ENCODE data around the gene SLC25A21. TPM values are rescaled to one million over a fixed set of nuclear protein-coding genes. Genes with fewer than 3 reads are reported as not detected.

SLC25A21 gene
- total and polyA plus RNA-seq, 7 donors = 0.13 to 1.5 (median 1.1) TPM; not detected in 2

GRCh38 chr14:36768638-36769337 is 403.6 kb downstream of the SLC25A21 start:
- TF ChIP-seq POLR2AphosphoS5 (IDR thresholded peaks at IDR 0.05) (no peak), EP300 (IDR thresholded peaks at IDR 0.05) (no peak), CTCF (IDR thresholded peaks at IDR 0.05) (no peak), POLR2A (IDR thresholded peaks at IDR 0.05) (no peak)
- no peak overlapping the region for H3K4me3 ChIP-seq
- H3K27ac ChIP-seq = no peak overlapping the region
- H3K9me3 ChIP-seq = no peaks in the 10 kb centered on the region
- DNase-seq = no peak
- WGBS, 2 donors = 83 to 84% methylated on average over 4 of the region's 4 CpGs
- intact Hi-C loops (cut with DNase I) = no loop called here
- H3K27me3 ChIP-seq = no peaks in the 10 kb centered on the region
- H3K4me1 ChIP-seq = no peaks in the 10 kb centered on the region
- no peaks in the 10 kb centered on the region for H3K36me3 ChIP-seq

- no peaks in the 10 kb centered on the region for H3K4me1 ChIP-seq
- TF ChIP-seq POLR2A (IDR thresholded peaks at IDR 0.05) = no peak
- no peak for DNase-seq
- H3K4me3 ChIP-seq = no peak overlapping the region
- H3K36me3 ChIP-seq = no peaks in the 10 kb centered on the region
- intact Hi-C loops (cut with DNase I) = no loop called here
- H3K9me3 ChIP-seq = no peaks in the 10 kb centered on the region
- 58 to 60% methylated on average over 7 of the region's 7 CpGs for WGBS, 2 donors
- H3K27me3 ChIP-seq = no peaks in the 10 kb centered on the region
- no peak overlapping the region for H3K27ac ChIP-seq
Measured at GRCh38 chr14:36767603-36768281, 404.7 kb downstream of the SLC25A21 start.

GRCh38 chr14:36766974-36767373 is 405.4 kb downstream of the SLC25A21 start:
- H3K27ac ChIP-seq = no peak overlapping the region
- TF ChIP-seq POLR2AphosphoS5 (IDR thresholded peaks at IDR 0.05) = no peak
- no peak for TF ChIP-seq POLR2A (IDR thresholded peaks at IDR 0.05)
- no peak for TF ChIP-seq CTCF (IDR thresholded peaks at IDR 0.05)
- TF ChIP-seq EP300 (IDR thresholded peaks at IDR 0.05) = no peak
- H3K4me1 ChIP-seq = no peaks in the 10 kb centered on the region
- H3K9me3 ChIP-seq = no peaks in the 10 kb centered on the region
- H3K36me3 ChIP-seq = no peaks in the 10 kb centered on the region
- no peak for DNase-seq
- no peaks in the 10 kb centered on the region for H3K27me3 ChIP-seq
- intact Hi-C loops (cut with DNase I) = no loop called here
- 74 to 86% methylated on average over 2 of the region's 2 CpGs for WGBS, 2 donors
- no peak overlapping the region for H3K4me3 ChIP-seq

GRCh38 chr14:36757734-36758601 is 414.4 kb downstream of the SLC25A21 start:
- no peaks in the 10 kb centered on the region for H3K4me1 ChIP-seq
- H3K27ac ChIP-seq = no peak overlapping the region
- no peak for TF ChIP-seq POLR2A (IDR thresholded peaks at IDR 0.05)
- TF ChIP-seq EP300 (IDR thresholded peaks at IDR 0.05) = no peak
- no peak for TF ChIP-seq CTCF (IDR thresholded peaks at IDR 0.05)
- no peak for TF ChIP-seq POLR2AphosphoS5 (IDR thresholded peaks at IDR 0.05)
- H3K9me3 ChIP-seq = no peaks in the 10 kb centered on the region
- no peaks in the 10 kb centered on the region for H3K36me3 ChIP-seq
- H3K4me3 ChIP-seq = no peak overlapping the region
- no peak for DNase-seq
- intact Hi-C loops (cut with DNase I) = no loop called here
- 84 to 91% methylated on average over 6 of the region's 6 CpGs for WGBS, 2 donors
- no peaks in the 10 kb centered on the region for H3K27me3 ChIP-seq

GRCh38 chr14:36756226-36756625 is 416.2 kb downstream of the SLC25A21 start:
- Histone ChIP-seq H3K9me3 (no peaks in the 10 kb centered on the region), H3K36me3 (no peaks in the 10 kb centered on the region), H3K4me1 (no peaks in the 10 kb centered on the region), H3K27ac (no peak overlapping the region), H3K4me3 (no peak overlapping the region), H3K27me3 (no peaks in the 10 kb centered on the region)
- 93 to 96% methylated on average over 12 of the region's 12 CpGs for WGBS, 2 donors
- no peak for DNase-seq
- no peak for TF ChIP-seq POLR2AphosphoS5 (IDR thresholded peaks at IDR 0.05)
- intact Hi-C loops (cut with DNase I) = no loop called here
